ENCODE results near the gene C6orf132.

The C6orf132 gene

GRCh38 chr6:42179945-42180313 lies 37.5 kb upstream of the C6orf132 start:
- H3K4me3 ChIP-seq (replicated peaks in 1 of 2; ENCODE audit: low read depth in 2 of 2, low read length in 2 of 2) = no peak overlapping the region
- no peak for TF ChIP-seq CTCF (IDR thresholded peaks at IDR 0.05; ENCODE audit: low read depth, low read length)
- DNase-seq (ENCODE audit: low read depth in 2 of 2) = no peak

- DNase-seq (ENCODE audit: low read depth in 2 of 2) = no peak
- TF ChIP-seq CTCF (IDR thresholded peaks at IDR 0.05; ENCODE audit: low read depth, low read length) = no peak
- no peak overlapping the region for H3K4me3 ChIP-seq (replicated peaks in 1 of 2; ENCODE audit: low read depth in 2 of 2, low read length in 2 of 2)
These were observed 37.0 kb upstream of the C6orf132 start for GRCh38 chr6:42179261-42179944.

GRCh38 chr6:42177514-42178364 lies 35.3 kb upstream of the C6orf132 start:
- no peak for TF ChIP-seq CTCF (IDR thresholded peaks at IDR 0.05; ENCODE audit: low read depth, low read length)
- no peak overlapping the region for H3K4me3 ChIP-seq (replicated peaks in 1 of 2; ENCODE audit: low read depth in 2 of 2, low read length in 2 of 2)
- no peak for DNase-seq (ENCODE audit: low read depth in 2 of 2)

GRCh38 chr6:42176981-42177380 lies 34.6 kb upstream of the C6orf132 start:
- DNase-seq (ENCODE audit: low read depth in 2 of 2) = no peak
- H3K4me3 ChIP-seq (replicated peaks in 1 of 2; ENCODE audit: low read depth in 2 of 2, low read length in 2 of 2) = no peak overlapping the region
- TF ChIP-seq CTCF (IDR thresholded peaks at IDR 0.05; ENCODE audit: low read depth, low read length) = no peak

GRCh38 chr6:42175860-42176259 lies 33.4 kb upstream of the C6orf132 start:
- peak in 1 of 2 donors; percentile 24 for DNase-seq (ENCODE audit: low read depth in 2 of 2)
- peak; percentile 28 for TF ChIP-seq CTCF (IDR thresholded peaks at IDR 0.05; ENCODE audit: low read depth, low read length)
- no peak overlapping the region for H3K4me3 ChIP-seq (replicated peaks in 1 of 2; ENCODE audit: low read depth in 2 of 2, low read length in 2 of 2)

- DNase-seq (ENCODE audit: low read depth in 2 of 2) = no peak
- no peak for TF ChIP-seq CTCF (IDR thresholded peaks at IDR 0.05; ENCODE audit: low read depth, low read length)
These were observed 30.7 kb upstream of the C6orf132 start, which contains the start of gene GUCA1A for GRCh38 chr6:42173101-42173500. GUCA1A (plus strand) TSS chr6:42173364; CDS start chr6:42173614, 250 bp downstream.

More at GRCh38 chr6:42173101-42173500, 30.7 kb upstream of the C6orf132 start, which contains the start of gene GUCA1A:
- no peak within 1 kb of the TSS for H3K4me3 ChIP-seq (replicated peaks in 1 of 2; ENCODE audit: low read depth in 2 of 2, low read length in 2 of 2)

Measured in cardiac fibroblast (primary cell).